ENCODE results near the gene FAM25C. TPM values are rescaled to one million over a fixed set of nuclear protein-coding genes. Genes with fewer than 3 reads are reported as not detected.
"Not testable (repeated sequence)": the region's sequence is repeated elsewhere in the genome, so short reads cannot be mapped to it uniquely, and the experiment has no call there.

The FAM25C gene
- total RNA-seq (2021; ENCODE audit: unreplicated experiment), result not detected
- polyA plus RNA-seq (2012), result not detected in 2 replicates
- Bru-seq, nascent RNA, result not detected
- not detected for BruChase-seq, experiment 1, labeled RNA remaining after a 6-hour chase
- BruChase-seq, experiment 2, labeled RNA remaining after a 2-hour chase, result not detected
- long read RNA-seq, result 0 reads

DNA sequence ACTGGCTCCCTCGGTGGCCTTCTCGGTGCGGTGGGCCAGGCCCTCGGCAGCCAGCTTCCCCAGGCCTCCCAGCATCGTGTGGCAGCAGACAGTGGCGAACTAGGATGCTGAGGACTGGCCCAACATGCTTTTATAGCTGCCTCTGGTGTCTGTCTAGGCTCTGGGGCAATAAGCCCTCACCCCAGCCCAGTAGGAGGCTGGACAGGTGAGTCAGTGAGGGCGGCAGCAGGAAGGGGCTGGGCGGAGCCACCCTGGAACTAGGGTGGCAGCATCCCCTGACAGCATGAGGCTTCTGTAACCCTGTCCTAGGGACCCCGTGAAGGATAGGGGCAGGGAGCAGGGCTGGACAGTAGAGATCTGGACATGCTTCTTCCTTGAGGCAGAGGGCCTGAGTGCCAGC is at the start of gene FAM25C:
TSS of gene FAM25C (minus strand) at position 101 of the 400 bp plus-strand sequence. CDS start at position 75, 26 bp downstream.
- BruUV-seq (replicated peaks); ATAC-seq; H2AFZ ChIP-seq (ENCODE audit: low read depth, low read length, poor library complexity, severe bottlenecking); RAD21 ChIA-PET (ENCODE audit: low non-redundant PET in 1 of 2, low total read pairs in 2 of 2, uncharacterized antibody in 2 of 2, unreplicated experiment in 2 of 2); H3K9ac ChIP-seq (ENCODE audit: low read length); CTCF ChIA-PET; H3K4me3 ChIP-seq (replicated peaks in 1 of 2; ENCODE audit: low read depth in 1 of 2, low read length in 2 of 2); H3K4me1 ChIP-seq (ENCODE audit: control insufficient read depth in 1 of 2, insufficient read depth in 2 of 2, low read length in 2 of 2); H3K27me3 ChIP-seq (ENCODE audit: insufficient read depth, low read length); H3K27ac ChIP-seq (ENCODE audit: low read depth, low read length); H3K9me2 ChIP-seq (ENCODE audit: insufficient read depth); H3K36me3 ChIP-seq (ENCODE audit: control insufficient read depth in 1 of 2, insufficient read depth in 2 of 2, low read length in 2 of 2); H4K20me1 ChIP-seq (ENCODE audit: insufficient read depth); DNase-seq (ENCODE audit: low read depth, low spot score); H3K4me2 ChIP-seq (ENCODE audit: low read length); H3K9me3 ChIP-seq (ENCODE audit: control insufficient read depth in 1 of 2, insufficient read depth in 1 of 2, low read depth in 1 of 2, low read length in 2 of 2); POLR2A ChIA-PET; intact Hi-C loops (cut with micrococcal nuclease); H3K79me2 ChIP-seq (ENCODE audit: insufficient read depth, low read length): not testable (repeated sequence)

DNA sequence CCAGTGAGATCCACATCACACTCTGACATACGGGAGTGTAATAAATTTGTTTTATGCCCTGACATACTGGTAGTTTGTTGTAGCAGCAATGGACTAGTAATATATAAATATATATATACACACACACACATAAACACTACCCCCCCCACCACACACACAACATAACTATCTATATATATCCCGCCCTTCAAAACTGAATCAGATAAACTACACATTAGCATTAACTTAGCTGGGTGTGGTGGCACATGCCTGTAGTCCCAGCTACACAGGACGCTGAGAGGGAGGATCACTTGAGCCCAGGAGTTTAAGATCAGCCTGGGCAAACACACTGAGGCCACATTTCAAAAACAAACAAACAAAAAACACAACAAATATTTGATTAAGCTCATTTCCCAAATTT is 45.0 kb upstream of the FAM25C start:
- DNase-seq (ENCODE audit: low read depth, low spot score); H3K4me2 ChIP-seq (ENCODE audit: low read length); H3K79me2 ChIP-seq (ENCODE audit: insufficient read depth, low read length); ATAC-seq; BruUV-seq (replicated peaks); H3K4me3 ChIP-seq (replicated peaks in 1 of 2; ENCODE audit: low read depth in 1 of 2, low read length in 2 of 2); H3K9me2 ChIP-seq (ENCODE audit: insufficient read depth); H2AFZ ChIP-seq (ENCODE audit: low read depth, low read length, poor library complexity, severe bottlenecking); H4K20me1 ChIP-seq (ENCODE audit: insufficient read depth); H3K27me3 ChIP-seq (ENCODE audit: insufficient read depth, low read length); H3K9me3 ChIP-seq (ENCODE audit: control insufficient read depth in 1 of 2, insufficient read depth in 1 of 2, low read depth in 1 of 2, low read length in 2 of 2); H3K9ac ChIP-seq (ENCODE audit: low read length); H3K4me1 ChIP-seq (ENCODE audit: control insufficient read depth in 1 of 2, insufficient read depth in 2 of 2, low read length in 2 of 2); CTCF ChIA-PET; intact Hi-C loops (cut with micrococcal nuclease); H3K36me3 ChIP-seq (ENCODE audit: control insufficient read depth in 1 of 2, insufficient read depth in 2 of 2, low read length in 2 of 2); POLR2A ChIA-PET; H3K27ac ChIP-seq (ENCODE audit: low read depth, low read length); RAD21 ChIA-PET (ENCODE audit: low non-redundant PET in 1 of 2, low total read pairs in 2 of 2, uncharacterized antibody in 2 of 2, unreplicated experiment in 2 of 2): not testable (repeated sequence)

DNA sequence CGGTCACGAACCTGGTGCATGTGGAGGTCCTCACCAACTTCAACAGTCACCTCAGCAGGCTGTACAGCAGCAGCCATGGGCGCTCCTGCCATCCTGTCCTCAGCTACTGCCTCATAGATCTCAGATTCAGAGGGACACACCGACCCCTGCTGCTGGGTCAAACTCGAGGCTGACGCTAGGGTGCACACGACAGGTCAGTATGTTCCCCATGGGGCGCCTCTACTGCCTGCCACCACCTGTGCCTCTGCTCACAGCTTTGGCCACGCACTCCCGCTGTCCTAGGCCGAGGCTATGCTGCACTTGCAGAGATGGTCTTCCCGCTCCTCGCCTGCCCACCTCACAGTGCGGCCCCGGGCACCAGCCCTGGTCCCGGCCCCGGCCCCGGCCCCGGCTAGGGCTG is 31.8 kb upstream of the FAM25C start:
- BruUV-seq (replicated peaks); H3K27me3 ChIP-seq (ENCODE audit: insufficient read depth, low read length); H4K20me1 ChIP-seq (ENCODE audit: insufficient read depth); H3K4me2 ChIP-seq (ENCODE audit: low read length); RAD21 ChIA-PET (ENCODE audit: low non-redundant PET in 1 of 2, low total read pairs in 2 of 2, uncharacterized antibody in 2 of 2, unreplicated experiment in 2 of 2); H3K9me3 ChIP-seq (ENCODE audit: control insufficient read depth in 1 of 2, insufficient read depth in 1 of 2, low read depth in 1 of 2, low read length in 2 of 2); H3K9ac ChIP-seq (ENCODE audit: low read length); H3K9me2 ChIP-seq (ENCODE audit: insufficient read depth); DNase-seq (ENCODE audit: low read depth, low spot score); H3K4me3 ChIP-seq (replicated peaks in 1 of 2; ENCODE audit: low read depth in 1 of 2, low read length in 2 of 2); CTCF ChIA-PET; H3K4me1 ChIP-seq (ENCODE audit: control insufficient read depth in 1 of 2, insufficient read depth in 2 of 2, low read length in 2 of 2); H3K79me2 ChIP-seq (ENCODE audit: insufficient read depth, low read length); H2AFZ ChIP-seq (ENCODE audit: low read depth, low read length, poor library complexity, severe bottlenecking); ATAC-seq; H3K36me3 ChIP-seq (ENCODE audit: control insufficient read depth in 1 of 2, insufficient read depth in 2 of 2, low read length in 2 of 2); POLR2A ChIA-PET; intact Hi-C loops (cut with micrococcal nuclease); H3K27ac ChIP-seq (ENCODE audit: low read depth, low read length): not testable (repeated sequence)

DNA sequence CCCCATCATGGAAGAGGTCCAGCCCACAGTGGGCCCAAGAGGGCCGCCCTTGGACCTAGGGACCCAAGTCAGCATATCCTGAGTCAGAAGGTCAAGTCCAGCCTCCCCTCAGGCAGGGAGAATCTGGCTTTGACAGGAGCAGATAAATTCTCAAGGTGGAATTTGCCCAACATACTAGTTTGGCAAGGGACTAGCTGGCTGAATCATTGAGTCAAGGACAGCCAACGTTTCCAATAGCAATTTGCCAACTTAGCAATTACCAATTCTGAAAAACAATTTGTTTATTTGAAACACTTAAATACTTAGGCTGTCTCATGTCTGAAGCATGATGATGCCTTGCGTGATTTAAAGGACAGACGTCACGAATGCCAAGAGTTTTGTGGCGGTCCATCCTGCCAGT is 2.7 kb upstream of the FAM25C start:
- H3K27me3 ChIP-seq (ENCODE audit: insufficient read depth, low read length); ATAC-seq; H3K4me1 ChIP-seq (ENCODE audit: control insufficient read depth in 1 of 2, insufficient read depth in 2 of 2, low read length in 2 of 2); H3K9me3 ChIP-seq (ENCODE audit: control insufficient read depth in 1 of 2, insufficient read depth in 1 of 2, low read depth in 1 of 2, low read length in 2 of 2); H3K4me2 ChIP-seq (ENCODE audit: low read length); H3K27ac ChIP-seq (ENCODE audit: low read depth, low read length); RAD21 ChIA-PET (ENCODE audit: low non-redundant PET in 1 of 2, low total read pairs in 2 of 2, uncharacterized antibody in 2 of 2, unreplicated experiment in 2 of 2); H4K20me1 ChIP-seq (ENCODE audit: insufficient read depth); POLR2A ChIA-PET; H3K4me3 ChIP-seq (replicated peaks in 1 of 2; ENCODE audit: low read depth in 1 of 2, low read length in 2 of 2); intact Hi-C loops (cut with micrococcal nuclease); H3K9me2 ChIP-seq (ENCODE audit: insufficient read depth); DNase-seq (ENCODE audit: low read depth, low spot score); H3K36me3 ChIP-seq (ENCODE audit: control insufficient read depth in 1 of 2, insufficient read depth in 2 of 2, low read length in 2 of 2); BruUV-seq (replicated peaks); H3K9ac ChIP-seq (ENCODE audit: low read length); CTCF ChIA-PET; H3K79me2 ChIP-seq (ENCODE audit: insufficient read depth, low read length); H2AFZ ChIP-seq (ENCODE audit: low read depth, low read length, poor library complexity, severe bottlenecking): not testable (repeated sequence)

DNA sequence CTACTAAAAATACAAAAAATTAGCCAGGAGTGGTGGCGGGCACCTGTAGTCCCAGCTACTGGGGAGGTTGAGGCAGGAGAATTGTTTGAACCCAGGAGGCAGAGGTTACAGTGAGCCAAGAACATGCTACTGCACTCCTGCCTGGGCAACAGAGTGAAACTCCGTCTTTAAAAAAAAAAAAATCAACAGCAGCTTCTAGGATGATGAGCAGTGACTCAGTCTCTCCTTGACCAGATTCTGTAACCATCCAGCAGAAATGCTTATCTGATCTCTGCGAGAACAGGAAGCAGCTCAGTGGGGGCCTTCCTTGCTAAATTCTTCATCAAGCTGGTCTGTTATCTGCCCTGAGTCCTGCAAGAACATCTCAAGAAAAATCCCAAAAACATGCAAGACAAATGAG is 5.5 kb downstream of the FAM25C start:
- not testable (repeated sequence) for BruUV-seq (replicated peaks)

More for the DNA sequence above, 5.5 kb downstream of the FAM25C start:
- H3K9me3 ChIP-seq (ENCODE audit: control insufficient read depth in 1 of 2, insufficient read depth in 1 of 2, low read depth in 1 of 2, low read length in 2 of 2); H3K9ac ChIP-seq (ENCODE audit: low read length); H3K27me3 ChIP-seq (ENCODE audit: insufficient read depth, low read length); H3K27ac ChIP-seq (ENCODE audit: low read depth, low read length); DNase-seq (ENCODE audit: low read depth, low spot score); H3K36me3 ChIP-seq (ENCODE audit: control insufficient read depth in 1 of 2, insufficient read depth in 2 of 2, low read length in 2 of 2); intact Hi-C loops (cut with micrococcal nuclease); H3K4me2 ChIP-seq (ENCODE audit: low read length); H3K9me2 ChIP-seq (ENCODE audit: insufficient read depth); H2AFZ ChIP-seq (ENCODE audit: low read depth, low read length, poor library complexity, severe bottlenecking); RAD21 ChIA-PET (ENCODE audit: low non-redundant PET in 1 of 2, low total read pairs in 2 of 2, uncharacterized antibody in 2 of 2, unreplicated experiment in 2 of 2); CTCF ChIA-PET; POLR2A ChIA-PET; H3K4me3 ChIP-seq (replicated peaks in 1 of 2; ENCODE audit: low read depth in 1 of 2, low read length in 2 of 2); ATAC-seq; H3K4me1 ChIP-seq (ENCODE audit: control insufficient read depth in 1 of 2, insufficient read depth in 2 of 2, low read length in 2 of 2); H3K79me2 ChIP-seq (ENCODE audit: insufficient read depth, low read length); H4K20me1 ChIP-seq (ENCODE audit: insufficient read depth): not testable (repeated sequence)

Measured in HCT116 (cell line).